Heart left ventricle (tissue), 13 donors: ENCODE results near the gene TPD52L1.

Experiments
- POLR2A ChIP-seq, 2 donors: fragments of 450-650 bp; IDR thresholded peaks; one replicate each; pipeline ENCODE4 v1.6.1; 2017; ENCODE audit warnings: antibody characterized with exemption in 2 of 2, mild to moderate bottlenecking in 2 of 2, moderate library complexity in 2 of 2
- TF ChIP-seq, protein P1 (sequence below), 12 donors: fragments of 200-600 bp; sonication (generic) in 4 of 12; IDR thresholded peaks; one replicate each; pipeline versions ENCODE4 v1.5.0 to v1.8.0; 2018 to 2022; ENCODE audit warnings: antibody characterized with exemption in 12 of 12, mild to moderate bottlenecking in 5 of 12
- donor health status: ischemic (EF 13 %, LVEDD 7.1; RV severe dilation, severe dysfunction).
- donor health status: DM: no; HTN: yes; CAD: no.
- donor health status: DM: no; HTN: no; CAD: no.
- donor health status: ischemic (EF 25% LVEDD 6.9; RV normal size, moderate dysfunction).
- donor health status: ischemic (EF 25% LVEDD 5.7; RV mildly dilated, moderate dysfunction).
- donor health status: ischemic (EF 35%, LVEDD 5.7; RV mildly dilated, moderate dysfunction).
- donor health status: nonischemic (EF 11% LVEDD 7.7; RV severe dilation, severe dysfunction).
- donor health status: DM: yes; HTN: yes; CAD: no.
- donor health status: PGD.
- donor health status: ischemic (EF 29% LVEDD 5.4; RV normal size, mild dysfunction).
- donor health status: nonischemic (EF 23%, LVEDD 6.1; RV moderate dilation, normal function).

DNA sequence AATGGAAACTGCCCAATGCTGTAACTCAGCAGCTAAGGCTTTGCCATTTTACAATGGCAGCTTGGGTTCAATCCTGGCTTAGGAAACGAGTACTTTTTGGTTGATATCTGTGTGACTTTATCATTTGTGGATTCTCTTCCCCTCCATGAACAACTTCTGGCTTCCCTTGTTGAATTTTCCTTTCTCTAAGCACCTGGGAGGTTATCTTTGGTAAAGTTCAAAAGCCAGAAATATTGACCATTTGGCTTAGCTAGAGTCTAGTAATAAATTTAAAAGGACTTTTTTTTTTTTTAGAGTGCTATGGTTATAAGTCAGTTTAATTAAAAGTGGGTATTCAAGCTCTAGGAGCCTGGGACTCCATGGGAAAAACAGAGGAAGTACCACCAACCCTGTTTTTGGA, 31.7 kb upstream of the TPD52L1 start:
- TF ChIP-seq, protein P1, sequence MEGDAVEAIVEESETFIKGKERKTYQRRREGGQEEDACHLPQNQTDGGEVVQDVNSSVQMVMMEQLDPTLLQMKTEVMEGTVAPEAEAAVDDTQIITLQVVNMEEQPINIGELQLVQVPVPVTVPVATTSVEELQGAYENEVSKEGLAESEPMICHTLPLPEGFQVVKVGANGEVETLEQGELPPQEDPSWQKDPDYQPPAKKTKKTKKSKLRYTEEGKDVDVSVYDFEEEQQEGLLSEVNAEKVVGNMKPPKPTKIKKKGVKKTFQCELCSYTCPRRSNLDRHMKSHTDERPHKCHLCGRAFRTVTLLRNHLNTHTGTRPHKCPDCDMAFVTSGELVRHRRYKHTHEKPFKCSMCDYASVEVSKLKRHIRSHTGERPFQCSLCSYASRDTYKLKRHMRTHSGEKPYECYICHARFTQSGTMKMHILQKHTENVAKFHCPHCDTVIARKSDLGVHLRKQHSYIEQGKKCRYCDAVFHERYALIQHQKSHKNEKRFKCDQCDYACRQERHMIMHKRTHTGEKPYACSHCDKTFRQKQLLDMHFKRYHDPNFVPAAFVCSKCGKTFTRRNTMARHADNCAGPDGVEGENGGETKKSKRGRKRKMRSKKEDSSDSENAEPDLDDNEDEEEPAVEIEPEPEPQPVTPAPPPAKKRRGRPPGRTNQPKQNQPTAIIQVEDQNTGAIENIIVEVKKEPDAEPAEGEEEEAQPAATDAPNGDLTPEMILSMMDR (IDR thresholded peaks at IDR 0.05) = no peak
- TF ChIP-seq POLR2A (IDR thresholded peaks at IDR 0.05) = no peak
